A549 (cell line): ENCODE measurements around the gene DOK7. TPM values are rescaled to one million over a fixed set of nuclear protein-coding genes. Genes with fewer than 3 reads are reported as not detected.
A peak's percentile ranks its signal among the peaks of the same experiment; 100 is the strongest.

Experiments used
- ATAC-seq, 2 experiments: fragments of 200-7000 bp in 1 of 2; fragments of >200 bp in 1 of 2; cut with Nextera tagmentation in 1 of 2; cut with Tn5 transposase in 1 of 2; 3 replicates each; pipeline versions ENCODE4 v1.8.0 to v1.9.1; 2018 to 2020; ENCODE audit warnings: mild to moderate bottlenecking in 1 of 2, moderate library complexity in 1 of 2
- CTCF ChIA-PET: fragments of 300-600 bp; sonication (Branson Sonifier 250); formaldehyde crosslinking; extraction: SDS; loops from one replicate; lab custom pipeline; 2021; ENCODE audit warnings: antibody characterized with exemption, inconsistent platforms; lab: Yijun Ruan, JAX
- POLR2A ChIA-PET: fragments of 350-600 bp; formaldehyde crosslinking; extraction: SDS; loops from one replicate; lab custom pipeline; 2021; ENCODE audit warnings: antibody characterized with exemption, inconsistent platforms; lab: Yijun Ruan, JAX
- DNase-seq, 2 experiments: peaks; one replicate each; pipeline versions ENCODE4 v3.0.0 to v3.0.0-alpha.2; 2011 to 2016; ENCODE audit warnings: low read depth in 1 of 2, low spot score in 1 of 2
- FAIRE-seq: peaks from 2 replicates; lab custom pipeline; 2011; peaks lifted over from hg19 to GRCh38; lab: Jason Lieb, UNC
- H3K27ac ChIP-seq, 2 experiments: fragments of >200 bp; sonication (Bioruptor Twin); formaldehyde crosslinking; 3 replicates each; pipeline ENCODE4 v1.5.1; 2016 to 2017
- H3K4me1 ChIP-seq: fragments of >200 bp; sonication (Bioruptor Twin); formaldehyde crosslinking; 3 replicates; pipeline ENCODE4 v1.6.1; 2016
- H3K4me2 ChIP-seq: fragments of >200 bp; sonication (Bioruptor Twin); formaldehyde crosslinking; 3 replicates; pipeline ENCODE4 v1.6.1; 2016
- H3K4me3 ChIP-seq: fragments of >200 bp; sonication (Bioruptor Twin); formaldehyde crosslinking; 3 replicates; pipeline ENCODE4 v1.5.1; 2016
- H3K9me3 ChIP-seq: fragments of >200 bp; sonication (Bioruptor Twin); formaldehyde crosslinking; 3 replicates; pipeline ENCODE4 v1.6.1; 2016
- BHLHE40 ChIP-seq: IDR thresholded peaks from 2 replicates; pipeline ENCODE4 v1.6.1; 2012; ENCODE audit warnings: low read depth, low read length, inconsistent platforms
- CBX2 ChIP-seq: fragments of 200-600 bp; sonication (generic); IDR thresholded peaks from 2 replicates; pipeline ENCODE4 v1.6.1; 2016; ENCODE audit warnings: low read depth, mild to moderate bottlenecking, borderline replicate concordance
- EHF ChIP-seq: fragments of 250-450 bp; sonication (Bioruptor Pico); IDR thresholded peaks from 2 replicates; pipeline ENCODE4 v1.5.0; 2020; ENCODE audit warnings: mild to moderate bottlenecking
- FOSL2 ChIP-seq, 2 experiments: fragments of 450-650 bp in 1 of 2; fragments of >200 bp in 1 of 2; sonication (Bioruptor Twin) in 1 of 2; formaldehyde crosslinking; IDR thresholded peaks; 2 replicates each; pipeline versions ENCODE4 v1.5.0 to v1.6.1; 2016 to 2020; ENCODE audit warnings: mild to moderate bottlenecking in 1 of 2, moderate library complexity in 1 of 2
- GATA3 ChIP-seq: IDR thresholded peaks from 2 replicates; pipeline ENCODE4 v1.6.1; 2012; ENCODE audit warnings: borderline replicate concordance
- JUNB ChIP-seq: fragments of >200 bp; sonication (Bioruptor Twin); formaldehyde crosslinking; IDR thresholded peaks from 2 replicates; pipeline ENCODE4 v1.6.1; 2016
- MYC ChIP-seq: IDR thresholded peaks from 2 replicates; pipeline ENCODE4 v1.6.1; 2012; ENCODE audit warnings: mild to moderate bottlenecking, inconsistent platforms, low read length, improper control_type of control experiment, borderline replicate concordance
- NPAS2 ChIP-seq: fragments of 250-450 bp; sonication (Bioruptor Pico); IDR thresholded peaks from 2 replicates; pipeline ENCODE4 v1.8.0; 2022; ENCODE audit warnings: mild to moderate bottlenecking, moderate library complexity, borderline replicate concordance
- PHF8 ChIP-seq: fragments of 200-600 bp; sonication (generic); IDR thresholded peaks from 2 replicates; pipeline ENCODE4 v1.6.1; 2016; ENCODE audit warnings: low read depth, mild to moderate bottlenecking, antibody characterized with exemption, moderate library complexity, borderline replicate concordance
- POLR2AphosphoS2 ChIP-seq: conservative IDR thresholded peaks from 2 replicates; pipeline ENCODE4 v1.6.1; 2012; ENCODE audit warnings: low read length, improper control_type of control experiment, inconsistent platforms
- TP53 ChIP-seq: fragments of 250-450 bp; sonication (Bioruptor Pico); IDR thresholded peaks from 2 replicates; pipeline ENCODE4 v1.5.0; 2021; ENCODE audit warnings: mild to moderate bottlenecking, moderate library complexity
- ZC3H11A ChIP-seq: fragments of 450-650 bp; IDR thresholded peaks from 2 replicates; pipeline ENCODE4 v1.6.1; 2014; ENCODE audit warnings: antibody characterized with exemption, mild to moderate bottlenecking
- WGBS: methylation state at CpG from one replicate; pipeline ENCODE4 v1.1.6; 2017; ENCODE audit errors: missing lambda C conversion rate; 5-methylcytosine and 5-hydroxymethylcytosine counted together
- polyA plus RNA-seq, 4 experiments: library from polyadenylated mRNA; depleted of rRNA in 3 of 4; stranded (reverse); fragments of >200 nt; fragmentation: RNase III in 1 of 4; extraction: RNeasy Plus Mini Kit Qiagen cat#74134 plus additional on column Dnase treatment in 1 of 4; gene quantifications; 2 replicates in 3 of 4; 3 replicates in 1 of 4; pipeline ENCODE4 v1.2.3, GENCODE V29; 2011 to 2017
- TF ChIP-seq, protein P1 (sequence below): IDR thresholded peaks from 2 replicates; pipeline ENCODE4 v1.6.1; 2012
- TF ChIP-seq, protein P2 (sequence below): fragments of >200 bp; sonication (Bioruptor Twin); formaldehyde crosslinking; IDR thresholded peaks from 3 replicates; pipeline ENCODE4 v1.5.1; 2016
- TF ChIP-seq, protein P3 (sequence below): fragments of >200 bp; sonication (Bioruptor Twin); formaldehyde crosslinking; IDR thresholded peaks from 3 replicates; pipeline ENCODE4 v1.6.1; 2016

DOK7 gene
- polyA plus RNA-seq, 2 of the 4 experiments (the other 2 are of a cell fraction) = 0.17 to 0.21 TPM

GRCh38 chr4:3514221-3514780 lies 51.2 kb downstream of the DOK7 start (continued):
- TF ChIP-seq, protein P1, sequence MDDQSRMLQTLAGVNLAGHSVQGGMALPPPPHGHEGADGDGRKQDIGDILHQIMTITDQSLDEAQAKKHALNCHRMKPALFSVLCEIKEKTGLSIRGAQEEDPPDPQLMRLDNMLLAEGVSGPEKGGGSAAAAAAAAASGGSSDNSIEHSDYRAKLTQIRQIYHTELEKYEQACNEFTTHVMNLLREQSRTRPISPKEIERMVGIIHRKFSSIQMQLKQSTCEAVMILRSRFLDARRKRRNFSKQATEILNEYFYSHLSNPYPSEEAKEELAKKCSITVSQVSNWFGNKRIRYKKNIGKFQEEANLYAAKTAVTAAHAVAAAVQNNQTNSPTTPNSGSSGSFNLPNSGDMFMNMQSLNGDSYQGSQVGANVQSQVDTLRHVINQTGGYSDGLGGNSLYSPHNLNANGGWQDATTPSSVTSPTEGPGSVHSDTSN = no peak
- TF ChIP-seq CBX2 = no peak
- TF ChIP-seq, all 56 proteins: peak for 0

DNA sequence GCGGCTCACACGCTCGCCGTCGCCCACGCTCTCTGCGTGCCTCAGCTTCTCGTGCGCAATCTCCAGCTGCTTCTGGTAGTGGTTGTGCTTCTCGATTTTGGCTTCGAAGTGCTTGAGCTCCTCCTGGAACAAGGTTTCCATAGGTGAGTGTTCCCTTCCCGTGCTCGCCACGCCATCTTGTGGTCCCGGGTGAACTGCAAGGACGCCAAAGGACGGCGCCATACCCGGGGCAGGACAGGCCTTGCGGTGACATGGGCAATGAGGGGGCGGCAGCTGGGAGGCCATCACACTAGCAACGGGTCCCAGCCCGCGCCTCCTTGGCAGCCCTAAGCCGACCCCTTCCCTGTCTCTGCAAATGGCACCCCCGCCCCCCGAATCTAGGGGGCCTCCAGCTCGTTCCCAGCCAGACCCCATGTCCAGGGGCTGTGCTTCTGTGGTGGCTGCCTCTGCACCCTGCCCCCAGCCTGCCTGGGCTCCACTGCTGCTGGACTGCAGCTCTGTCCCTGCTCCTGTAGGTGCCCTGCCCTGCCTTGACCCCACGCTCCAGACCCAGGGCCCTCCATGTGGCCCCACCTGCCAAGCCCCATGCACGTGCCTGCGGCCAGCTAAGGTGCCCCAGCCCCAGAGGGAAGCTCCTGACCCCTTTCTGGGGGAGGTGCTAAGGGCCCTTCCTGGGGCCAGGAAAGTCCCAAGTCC lies 51.8 kb downstream of the DOK7 start:
- ChIA-PET CTCF (interaction anchor here (0.8 to 3.3 kb wide), 9 partner anchors 11 to 409 kb away, joined by 3 to 25 read pairs (median 4); no protein-coding TSS in a partner anchor), POLR2A (no interaction called here)
- no peaks in the 10 kb centered on the region for H3K4me1 ChIP-seq
- WGBS = 77% methylated on average over 16 of the region's 31 CpGs
- DNase-seq (peak in 1 of 2 experiments; percentile 20), ATAC-seq (peak; percentile 68 to 78; a peak in 5 of 6 replicates), FAIRE-seq (no peak)
- TF ChIP-seq POLR2AphosphoS2 = no peak
- TF ChIP-seq GATA3 = no peak
- TF ChIP-seq, protein P2, sequence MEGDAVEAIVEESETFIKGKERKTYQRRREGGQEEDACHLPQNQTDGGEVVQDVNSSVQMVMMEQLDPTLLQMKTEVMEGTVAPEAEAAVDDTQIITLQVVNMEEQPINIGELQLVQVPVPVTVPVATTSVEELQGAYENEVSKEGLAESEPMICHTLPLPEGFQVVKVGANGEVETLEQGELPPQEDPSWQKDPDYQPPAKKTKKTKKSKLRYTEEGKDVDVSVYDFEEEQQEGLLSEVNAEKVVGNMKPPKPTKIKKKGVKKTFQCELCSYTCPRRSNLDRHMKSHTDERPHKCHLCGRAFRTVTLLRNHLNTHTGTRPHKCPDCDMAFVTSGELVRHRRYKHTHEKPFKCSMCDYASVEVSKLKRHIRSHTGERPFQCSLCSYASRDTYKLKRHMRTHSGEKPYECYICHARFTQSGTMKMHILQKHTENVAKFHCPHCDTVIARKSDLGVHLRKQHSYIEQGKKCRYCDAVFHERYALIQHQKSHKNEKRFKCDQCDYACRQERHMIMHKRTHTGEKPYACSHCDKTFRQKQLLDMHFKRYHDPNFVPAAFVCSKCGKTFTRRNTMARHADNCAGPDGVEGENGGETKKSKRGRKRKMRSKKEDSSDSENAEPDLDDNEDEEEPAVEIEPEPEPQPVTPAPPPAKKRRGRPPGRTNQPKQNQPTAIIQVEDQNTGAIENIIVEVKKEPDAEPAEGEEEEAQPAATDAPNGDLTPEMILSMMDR = peak; percentile 11; the same call in 1 of the 3 replicates
- TF ChIP-seq FOSL2 (IDR thresholded peaks at IDR 0.05) = no peak
- no peak for TF ChIP-seq FOSL2 (CRISPR knock-in tag; IDR thresholded peaks at IDR 0.05)
- H3K9me3 ChIP-seq = no peaks in the 10 kb centered on the region
- no peak overlapping the region for H3K27ac ChIP-seq
- H3K4me3 ChIP-seq = no peak overlapping the region
- H3K4me2 ChIP-seq = no peak overlapping the region

DNA sequence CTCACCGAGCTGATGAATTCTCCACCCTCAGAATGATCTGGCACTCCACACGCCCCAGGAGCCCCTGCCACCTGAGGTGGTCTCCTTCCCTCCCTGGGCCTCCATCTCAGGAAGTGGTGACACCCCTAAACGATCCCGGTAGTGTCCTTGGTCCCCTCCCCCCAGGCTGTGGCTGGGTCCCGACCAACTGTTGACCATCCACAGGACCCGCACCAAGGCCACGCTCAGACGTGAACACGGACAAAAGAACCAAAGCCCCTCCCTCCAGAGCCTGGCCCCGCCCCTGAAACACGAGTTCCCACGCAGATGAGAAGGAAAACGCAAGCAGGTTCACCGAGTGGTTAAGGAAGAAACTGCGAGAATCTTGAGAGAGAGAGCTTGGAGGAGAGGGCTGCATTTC lies 52.5 kb downstream of the DOK7 start:
- DNase-seq = no peak
- 92% methylated on average over 12 of the region's 15 CpGs for WGBS
- Histone ChIP-seq H3K27ac (no peak overlapping the region), H3K4me3 (no peak overlapping the region), H3K4me2 (no peak overlapping the region)
- CTCF ChIA-PET = interaction anchor here (1.4 to 3.3 kb wide), 4 partner anchors 12 to 409 kb away, joined by 4 to 25 read pairs (median 12); no protein-coding TSS in a partner anchor
- no peak for ATAC-seq
- TF ChIP-seq, protein P3, sequence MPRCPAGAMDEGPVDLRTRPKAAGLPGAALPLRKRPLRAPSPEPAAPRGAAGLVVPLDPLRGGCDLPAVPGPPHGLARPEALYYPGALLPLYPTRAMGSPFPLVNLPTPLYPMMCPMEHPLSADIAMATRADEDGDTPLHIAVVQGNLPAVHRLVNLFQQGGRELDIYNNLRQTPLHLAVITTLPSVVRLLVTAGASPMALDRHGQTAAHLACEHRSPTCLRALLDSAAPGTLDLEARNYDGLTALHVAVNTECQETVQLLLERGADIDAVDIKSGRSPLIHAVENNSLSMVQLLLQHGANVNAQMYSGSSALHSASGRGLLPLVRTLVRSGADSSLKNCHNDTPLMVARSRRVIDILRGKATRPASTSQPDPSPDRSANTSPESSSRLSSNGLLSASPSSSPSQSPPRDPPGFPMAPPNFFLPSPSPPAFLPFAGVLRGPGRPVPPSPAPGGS = no peak
- TF ChIP-seq BHLHE40 (no peak), PHF8 (no peak), ZC3H11A (no peak), TP53 (no peak), JUNB (no peak), NPAS2 (CRISPR knock-in tag) (no peak)
- TF ChIP-seq, all 56 proteins: peak for 0
- Histone ChIP-seq H3K9me3 (no peaks in the 10 kb centered on the region), H3K4me1 (no peaks in the 10 kb centered on the region)
- POLR2A ChIA-PET = no interaction called here
- no peak for FAIRE-seq

DNA sequence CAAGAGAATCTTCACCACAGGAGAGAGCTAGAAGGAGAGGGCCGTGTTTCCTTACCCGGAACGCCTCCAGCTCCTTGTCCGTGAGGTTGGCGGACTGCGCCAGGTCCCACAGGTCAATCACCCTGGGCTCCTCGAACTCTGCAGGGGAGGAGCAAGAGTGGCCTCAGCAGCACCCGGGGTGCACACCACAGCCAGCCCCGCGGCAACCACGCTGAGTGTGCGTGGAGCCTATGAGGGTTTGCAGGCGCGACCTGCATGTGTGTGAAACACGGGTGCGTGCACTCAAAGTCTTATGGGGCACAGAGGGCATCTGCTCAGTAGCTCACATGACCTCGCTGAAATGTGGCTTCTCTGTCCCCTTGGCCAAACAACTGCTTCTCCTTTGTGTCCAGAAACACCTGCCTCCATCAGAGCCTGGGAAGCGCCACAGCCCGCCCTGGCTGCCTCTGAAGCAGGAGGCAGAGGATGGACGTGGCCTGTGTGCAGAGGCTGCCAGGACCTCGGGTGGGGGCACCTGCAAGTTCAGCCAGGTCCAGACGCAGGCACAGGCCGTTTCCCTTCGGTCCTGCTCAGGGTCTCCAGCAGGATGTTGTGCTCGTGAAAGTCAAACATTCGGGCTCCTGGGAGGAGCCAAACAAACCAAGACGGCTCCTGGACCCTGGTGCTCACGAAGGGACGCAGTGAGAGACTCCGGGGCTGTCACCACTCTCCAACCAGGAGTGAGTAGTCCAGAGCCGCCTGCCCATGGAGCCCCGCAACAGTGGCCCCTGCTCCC lies 53.1 kb downstream of the DOK7 start:
- no peak for FAIRE-seq
- H3K4me1 ChIP-seq = no peaks in the 10 kb centered on the region
- H3K27ac ChIP-seq = no peak overlapping the region
- ATAC-seq = no peak
- no peak for TF ChIP-seq MYC
- no peak for TF ChIP-seq EHF (CRISPR knock-in tag)
- no peak overlapping the region for H3K4me2 ChIP-seq
- CTCF ChIA-PET = interaction anchor here (2.7 to 3.3 kb wide), 2 partner anchors 12 to 36 kb away, joined by 14 to 25 read pairs; no protein-coding TSS in a partner anchor
- 92% methylated on average over 9 of the region's 32 CpGs for WGBS
- no peaks in the 10 kb centered on the region for H3K9me3 ChIP-seq
- POLR2A ChIA-PET = no interaction called here
- no peak for DNase-seq
- H3K4me3 ChIP-seq = no peak overlapping the region
